Thyroid gland (tissue), 4 donors: ENCODE data around the gene PRICKLE1. TPM values are rescaled to one million over a fixed set of nuclear protein-coding genes. Genes with fewer than 3 reads are reported as not detected.

ENCODE experiments used
- DNase-seq, 2 donors: peaks; one replicate each; pipeline ENCODE4 v3.0.0-alpha.2; 2019
- H3K27ac ChIP-seq, 3 donors: fragments of 200-600 bp; sonication (generic); 1 replicate in 2 of 3; 2 replicates in 1 of 3; pipeline ENCODE4 v1.5.1; 2016 to 2019; ENCODE audit warnings: mild to moderate bottlenecking in 1 of 3, moderate library complexity in 1 of 3
- H3K27me3 ChIP-seq: fragments of 200-600 bp; sonication (generic); one replicate; pipeline ENCODE4 v1.5.1; 2019
- H3K36me3 ChIP-seq, 2 donors: fragments of 200-600 bp; sonication (generic); one replicate each; pipeline ENCODE4 v1.5.1; 2016 to 2019
- H3K4me1 ChIP-seq, 2 donors: fragments of 200-600 bp; sonication (generic); one replicate each; pipeline ENCODE4 v1.5.1; 2017 to 2019
- H3K4me3 ChIP-seq, 3 donors: fragments of 200-600 bp; sonication (generic); replicated peaks in 1 of 3; 1 replicate in 2 of 3; 2 replicates in 1 of 3; pipeline ENCODE4 v1.5.1; 2016; ENCODE audit warnings: mild to moderate bottlenecking in 1 of 3
- H3K9me3 ChIP-seq: fragments of 200-600 bp; sonication (generic); one replicate; pipeline ENCODE4 v1.5.1; 2017
- CTCF ChIP-seq, 6 experiments: fragments of 200-600 bp in 3 of 6; fragments of 450-650 bp in 3 of 6; sonication (generic) in 3 of 6; IDR thresholded peaks; one replicate each; pipeline ENCODE4 v1.5.1; 2016 to 2019; ENCODE audit warnings: antibody characterized with exemption in 6 of 6, mild to moderate bottlenecking in 2 of 6, inconsistent platforms in 1 of 6, moderate library complexity in 1 of 6
- POLR2A ChIP-seq, 2 donors: fragments of 450-650 bp; IDR thresholded peaks; one replicate each; pipeline ENCODE4 v1.6.1; 2017; ENCODE audit warnings: antibody characterized with exemption in 2 of 2, mild to moderate bottlenecking in 2 of 2, moderate library complexity in 1 of 2
- WGBS, 2 donors: methylation state at CpG; one replicate each; pipeline ENCODE4 v1.1.5; 2017; 5-methylcytosine and 5-hydroxymethylcytosine counted together
- intact Hi-C: fragments of 100-400 bp; cut with DNase I; formaldehyde crosslinking; loops from one replicate; pipeline ENCODE4 v1.15.1; 2023
- total RNA-seq, 4 donors: library from RNA; depleted of rRNA; stranded (reverse); fragments of >200 nt; gene quantifications; one replicate each; pipeline ENCODE4 v1.2.3, GENCODE V29; 2016

Gene PRICKLE1
- total RNA-seq, 4 donors from 2014 or later = 17.2 to 25.4 (median 19.6) TPM

- TF ChIP-seq CTCF (IDR thresholded peaks at IDR 0.05) (no peak), POLR2A (IDR thresholded peaks at IDR 0.05) (no peak)
- Histone ChIP-seq H3K9me3 (no peaks in the 10 kb centered on the region), H3K27me3 (no peaks in the 10 kb centered on the region), H3K4me1 (no peaks in the 10 kb centered on the region), H3K4me3 (no peak overlapping the region), H3K27ac (no peak overlapping the region), H3K36me3 (no peaks in the 10 kb centered on the region)
- no peak for DNase-seq
- intact Hi-C loops = no loop called here
- WGBS, 2 donors = 88 to 95% methylated on average over 1 of the region's 1 CpG
Observed at GRCh38 chr12:42631513-42631912, 42.0 kb upstream of the PRICKLE1 start.

- Histone ChIP-seq H3K27ac (no peak overlapping the region), H3K4me1 (no peaks in the 10 kb centered on the region), H3K36me3 (no peaks in the 10 kb centered on the region), H3K4me3 (no peak overlapping the region), H3K9me3 (no peaks in the 10 kb centered on the region), H3K27me3 (no peaks in the 10 kb centered on the region)
- DNase-seq = no peak
- 84 to 94% methylated on average over 1 of the region's 1 CpG for WGBS, 2 donors
- intact Hi-C loops = no loop called here
- TF ChIP-seq CTCF (IDR thresholded peaks at IDR 0.05) (no peak), POLR2A (IDR thresholded peaks at IDR 0.05) (no peak)
Observed at GRCh38 chr12:42630314-42630713, 40.8 kb upstream of the PRICKLE1 start.

GRCh38 chr12:42627151-42627550, 37.6 kb upstream of the PRICKLE1 start:
- TF ChIP-seq CTCF (IDR thresholded peaks at IDR 0.05) = no peak
- H3K36me3 ChIP-seq = no peaks in the 10 kb centered on the region
- no peak overlapping the region for H3K4me3 ChIP-seq
- H3K9me3 ChIP-seq = no peaks in the 10 kb centered on the region
- H3K27me3 ChIP-seq = no peaks in the 10 kb centered on the region
- no peak overlapping the region for H3K27ac ChIP-seq
- H3K4me1 ChIP-seq = no peaks in the 10 kb centered on the region
- intact Hi-C loops = no loop called here
- 58 to 71% methylated on average over 6 of the region's 6 CpGs for WGBS, 2 donors
- no peak for DNase-seq

GRCh38 chr12:42625611-42626010, 36.1 kb upstream of the PRICKLE1 start:
- Histone ChIP-seq H3K4me3 (no peak overlapping the region), H3K36me3 (no peaks in the 10 kb centered on the region), H3K9me3 (no peaks in the 10 kb centered on the region), H3K27me3 (no peaks in the 10 kb centered on the region), H3K4me1 (no peaks in the 10 kb centered on the region), H3K27ac (no peak overlapping the region)
- intact Hi-C loops = no loop called here
- 40 to 41% methylated on average over 4 of the region's 4 CpGs for WGBS, 2 donors
- no peak for TF ChIP-seq CTCF (IDR thresholded peaks at IDR 0.05)
- TF ChIP-seq POLR2A (IDR thresholded peaks at IDR 0.05) = no peak
- no peak for DNase-seq

GRCh38 chr12:42617622-42618021, 28.1 kb upstream of the PRICKLE1 start:
- no peak for TF ChIP-seq CTCF (IDR thresholded peaks at IDR 0.05)
- TF ChIP-seq POLR2A (IDR thresholded peaks at IDR 0.05) = no peak
- no peaks in the 10 kb centered on the region for H3K27me3 ChIP-seq
- WGBS, 2 donors = 34 to 50% methylated on average over 1 of the region's 1 CpG
- no peak overlapping the region for H3K4me3 ChIP-seq
- no peaks in the 10 kb centered on the region for H3K36me3 ChIP-seq
- no peaks in the 10 kb centered on the region for H3K4me1 ChIP-seq
- H3K27ac ChIP-seq = no peak overlapping the region
- intact Hi-C loops = no loop called here
- H3K9me3 ChIP-seq = no peaks in the 10 kb centered on the region
- DNase-seq = no peak
